ENCODE measurements around the gene NOP9.
A peak's percentile ranks its signal among the peaks of the same experiment; 100 is the strongest.

The NOP9 gene

DNA sequence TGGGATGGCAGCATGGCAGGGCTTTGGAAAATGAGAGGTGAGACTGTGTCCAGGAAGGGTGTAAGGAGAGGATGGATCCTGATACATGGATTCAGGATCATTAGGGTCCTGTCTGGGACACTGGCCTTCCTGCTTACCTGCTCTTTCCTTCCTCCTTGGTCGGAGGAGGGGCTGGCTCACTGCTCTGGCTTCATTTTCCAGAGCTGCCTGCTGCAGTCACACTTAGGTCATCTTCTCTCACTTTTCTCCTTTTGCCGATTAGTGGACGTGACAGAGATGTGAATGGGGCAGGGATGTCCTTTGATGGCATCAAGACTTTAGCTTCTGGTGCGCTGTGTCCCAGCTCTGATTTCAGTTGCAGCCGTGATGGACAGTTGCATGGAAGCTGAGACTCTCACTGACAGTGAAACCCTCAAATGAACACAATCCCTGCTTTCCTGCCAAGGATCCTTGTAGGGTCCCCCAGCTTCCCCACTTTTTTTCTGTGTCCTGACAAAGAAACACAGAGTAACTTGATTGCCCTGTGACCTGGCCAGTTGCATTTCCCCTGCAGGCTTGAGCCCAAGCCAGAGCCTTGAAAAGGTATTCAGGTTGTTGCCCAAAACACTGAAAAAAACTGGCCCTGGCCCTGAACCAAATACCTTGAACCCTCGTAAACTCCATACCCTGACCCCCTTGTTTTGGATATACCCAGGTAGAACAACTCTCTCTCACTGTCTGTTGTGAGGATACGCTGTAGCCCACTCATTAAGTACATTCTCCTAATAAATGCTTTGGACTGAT, 8.9 kb downstream of the NOP9 start:
- in situ Hi-C loops (cut with MboI; ENCODE audit: low sequenced_read_pairs, unreplicated experiment) = no loop called here
- no peak for DNase-seq (ENCODE audit: low spot score)
- TF ChIP-seq, protein P1, sequence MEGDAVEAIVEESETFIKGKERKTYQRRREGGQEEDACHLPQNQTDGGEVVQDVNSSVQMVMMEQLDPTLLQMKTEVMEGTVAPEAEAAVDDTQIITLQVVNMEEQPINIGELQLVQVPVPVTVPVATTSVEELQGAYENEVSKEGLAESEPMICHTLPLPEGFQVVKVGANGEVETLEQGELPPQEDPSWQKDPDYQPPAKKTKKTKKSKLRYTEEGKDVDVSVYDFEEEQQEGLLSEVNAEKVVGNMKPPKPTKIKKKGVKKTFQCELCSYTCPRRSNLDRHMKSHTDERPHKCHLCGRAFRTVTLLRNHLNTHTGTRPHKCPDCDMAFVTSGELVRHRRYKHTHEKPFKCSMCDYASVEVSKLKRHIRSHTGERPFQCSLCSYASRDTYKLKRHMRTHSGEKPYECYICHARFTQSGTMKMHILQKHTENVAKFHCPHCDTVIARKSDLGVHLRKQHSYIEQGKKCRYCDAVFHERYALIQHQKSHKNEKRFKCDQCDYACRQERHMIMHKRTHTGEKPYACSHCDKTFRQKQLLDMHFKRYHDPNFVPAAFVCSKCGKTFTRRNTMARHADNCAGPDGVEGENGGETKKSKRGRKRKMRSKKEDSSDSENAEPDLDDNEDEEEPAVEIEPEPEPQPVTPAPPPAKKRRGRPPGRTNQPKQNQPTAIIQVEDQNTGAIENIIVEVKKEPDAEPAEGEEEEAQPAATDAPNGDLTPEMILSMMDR (IDR thresholded peaks at IDR 0.05; ENCODE audit: borderline replicate concordance, control extremely low read depth, extremely low read depth, insufficient read depth, missing control alignments) = no peak

DNA sequence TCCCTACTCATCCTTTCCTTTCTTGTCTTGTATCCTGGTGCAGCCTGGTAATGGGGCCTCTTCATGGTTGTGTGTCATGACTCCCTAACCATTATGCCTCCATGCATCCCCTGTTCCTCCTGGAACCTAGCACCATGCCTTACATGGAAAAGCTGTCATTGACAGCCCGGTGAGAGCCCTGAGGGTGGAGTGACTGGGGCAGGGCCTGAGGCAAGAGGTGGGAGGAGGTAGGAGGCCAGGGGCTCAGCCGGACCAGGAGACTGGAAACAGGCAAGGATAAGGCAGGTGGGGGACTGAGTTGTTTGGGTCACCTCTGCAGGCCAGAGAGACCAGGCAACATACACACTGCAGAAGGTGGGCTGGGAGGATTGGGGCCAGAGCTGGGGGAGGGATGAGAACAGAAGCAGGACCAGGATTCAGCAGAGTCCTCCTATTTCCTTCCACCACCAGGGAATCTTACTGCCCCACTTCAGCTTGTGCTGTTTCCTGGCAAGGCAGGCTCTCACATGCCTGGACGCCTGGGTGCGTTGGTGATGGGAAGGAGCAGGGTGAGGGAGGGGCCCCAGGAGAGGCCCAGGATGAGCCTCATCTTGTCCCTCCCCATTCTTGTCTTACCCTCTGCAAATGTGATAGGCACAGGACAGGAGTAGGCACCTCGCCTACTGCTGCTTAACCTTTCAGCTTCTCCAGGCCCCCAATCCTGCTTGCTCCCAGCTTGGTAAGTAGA, 10.1 kb downstream of the NOP9 start, which contains the start of gene LTB4R2:
LTB4R2 (plus strand) TSS at position 603 of the 727 bp plus-strand sequence. CDS start 525 bp downstream, outside the sequence.
- in situ Hi-C loops (cut with MboI; ENCODE audit: low sequenced_read_pairs, unreplicated experiment) = no loop called here
- no peak for DNase-seq (ENCODE audit: low spot score)
- TF ChIP-seq, protein P1 (IDR thresholded peaks at IDR 0.05; ENCODE audit: borderline replicate concordance, control extremely low read depth, extremely low read depth, insufficient read depth, missing control alignments) = no peak

DNA sequence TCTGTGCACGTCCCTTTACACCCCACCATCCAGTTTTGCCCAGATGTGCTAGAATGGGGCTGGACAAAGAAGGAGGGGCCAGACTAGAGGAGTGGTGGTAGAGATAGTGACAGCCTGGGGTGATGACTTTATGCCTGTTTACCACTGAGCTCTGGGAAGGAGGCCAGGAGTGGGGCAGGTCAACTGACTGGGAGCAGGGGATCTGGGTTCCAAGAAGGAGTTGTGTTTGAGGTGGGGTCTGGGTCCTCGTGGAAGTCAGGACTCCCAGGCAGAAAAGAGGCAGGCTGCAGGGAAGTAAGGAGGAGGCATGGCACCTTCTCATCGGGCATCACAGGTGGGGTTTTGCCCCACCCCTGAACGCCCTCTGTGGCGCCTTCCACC, 10.6 kb downstream of the NOP9 start:
- DNase-seq (ENCODE audit: low spot score) = no peak
- in situ Hi-C loops (cut with MboI; ENCODE audit: low sequenced_read_pairs, unreplicated experiment) = no loop called here
- TF ChIP-seq, protein P1 (IDR thresholded peaks at IDR 0.05; ENCODE audit: borderline replicate concordance, control extremely low read depth, extremely low read depth, insufficient read depth, missing control alignments) = no peak

DNA sequence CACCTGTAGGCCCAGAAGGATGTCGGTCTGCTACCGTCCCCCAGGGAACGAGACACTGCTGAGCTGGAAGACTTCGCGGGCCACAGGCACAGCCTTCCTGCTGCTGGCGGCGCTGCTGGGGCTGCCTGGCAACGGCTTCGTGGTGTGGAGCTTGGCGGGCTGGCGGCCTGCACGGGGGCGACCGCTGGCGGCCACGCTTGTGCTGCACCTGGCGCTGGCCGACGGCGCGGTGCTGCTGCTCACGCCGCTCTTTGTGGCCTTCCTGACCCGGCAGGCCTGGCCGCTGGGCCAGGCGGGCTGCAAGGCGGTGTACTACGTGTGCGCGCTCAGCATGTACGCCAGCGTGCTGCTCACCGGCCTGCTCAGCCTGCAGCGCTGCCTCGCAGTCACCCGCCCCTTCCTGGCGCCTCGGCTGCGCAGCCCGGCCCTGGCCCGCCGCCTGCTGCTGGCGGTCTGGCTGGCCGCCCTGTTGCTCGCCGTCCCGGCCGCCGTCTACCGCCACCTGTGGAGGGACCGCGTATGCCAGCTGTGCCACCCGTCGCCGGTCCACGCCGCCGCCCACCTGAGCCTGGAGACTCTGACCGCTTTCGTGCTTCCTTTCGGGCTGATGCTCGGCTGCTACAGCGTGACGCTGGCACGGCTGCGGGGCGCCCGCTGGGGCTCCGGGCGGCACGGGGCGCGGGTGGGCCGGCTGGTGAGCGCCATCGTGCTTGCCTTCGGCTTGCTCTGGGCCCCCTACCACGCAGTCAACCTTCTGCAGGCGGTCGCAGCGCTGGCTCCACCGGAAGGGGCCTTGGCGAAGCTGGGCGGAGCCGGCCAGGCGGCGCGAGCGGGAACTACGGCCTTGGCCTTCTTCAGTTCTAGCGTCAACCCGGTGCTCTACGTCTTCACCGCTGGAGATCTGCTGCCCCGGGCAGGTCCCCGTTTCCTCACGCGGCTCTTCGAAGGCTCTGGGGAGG, 11.3 kb downstream of the NOP9 start, which contains the start of gene LTB4R:
LTB4R (plus strand) TSS at position 857 of the 959 bp plus-strand sequence. CDS start 4,150 bp downstream, outside the sequence.
- in situ Hi-C loops (cut with MboI; ENCODE audit: low sequenced_read_pairs, unreplicated experiment) = no loop called here
- TF ChIP-seq, protein P1 (IDR thresholded peaks at IDR 0.05; ENCODE audit: borderline replicate concordance, control extremely low read depth, extremely low read depth, insufficient read depth, missing control alignments) = peak; percentile 51
- DNase-seq (ENCODE audit: low spot score) = peak; percentile 76

DNA sequence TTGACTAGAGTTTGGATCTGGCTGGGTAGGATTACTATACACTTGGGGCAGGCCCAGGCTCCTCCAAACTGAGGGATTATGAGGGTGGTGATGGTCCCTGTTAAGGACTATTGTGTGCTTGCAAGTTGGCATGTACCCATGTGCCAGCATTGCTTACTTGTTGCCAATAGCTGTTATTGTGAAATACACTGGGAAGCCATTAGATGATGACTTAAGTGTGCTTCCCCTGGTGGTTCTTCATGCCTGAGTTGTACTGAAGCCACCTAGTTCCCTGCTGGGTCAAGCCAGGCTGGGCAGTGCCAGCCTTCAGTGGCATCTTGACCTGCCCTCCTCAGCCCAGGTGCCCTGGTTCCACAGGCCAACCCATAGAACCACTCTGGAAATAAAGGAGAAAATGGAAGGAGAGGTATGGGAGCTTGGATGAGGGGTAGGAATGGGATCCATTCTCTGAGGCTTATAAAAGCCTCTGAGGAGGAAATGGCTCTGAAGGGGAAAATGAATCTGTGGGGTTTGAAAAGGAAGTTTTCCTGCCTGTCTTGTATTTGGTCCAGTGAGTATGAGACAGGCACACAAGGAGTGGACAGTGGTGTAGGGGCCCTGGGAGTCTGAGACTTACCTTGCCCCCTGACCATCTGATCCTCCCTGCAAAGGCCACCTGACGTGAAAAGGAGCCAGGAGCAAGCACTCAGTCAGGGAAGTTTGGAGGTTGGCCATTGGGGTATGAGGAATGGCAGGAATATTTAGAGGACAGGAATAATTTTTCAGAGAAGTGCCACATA, 12.4 kb downstream of the NOP9 start:
- DNase-seq (ENCODE audit: low spot score) = no peak
- in situ Hi-C loops (cut with MboI; ENCODE audit: low sequenced_read_pairs, unreplicated experiment) = no loop called here
- TF ChIP-seq, protein P1 (IDR thresholded peaks at IDR 0.05; ENCODE audit: borderline replicate concordance, control extremely low read depth, extremely low read depth, insufficient read depth, missing control alignments) = no peak

All from GM13976 (cell line).